IMR-90 (cell line): ENCODE results near the gene TEAD4. TPM values are rescaled to one million over a fixed set of nuclear protein-coding genes. Genes with fewer than 3 reads are reported as not detected.

Experiments
- ATAC-seq: fragments of 200-7000 bp; cut with Tn5 transposase; 2 replicates; pipeline ENCODE4 v1.9.1; 2020; ENCODE audit warnings: low read depth, mild to moderate bottlenecking, moderate library complexity
- BruUV-seq: library from RNA; stranded (reverse); fragments of 400-500 nt; replicated peaks from 2 replicates; lab custom pipeline; 2021; lab: Mats Ljungman, UMichigan
- CTCF ChIA-PET: fragments of 300-600 bp; formaldehyde crosslinking; extraction: SDS; loops from one replicate; lab custom pipeline; 2021; ENCODE audit warnings: antibody characterized with exemption; lab: Yijun Ruan, JAX
- POLR2A ChIA-PET: fragments of 300-600 bp; sonication (Branson Sonifier 250); formaldehyde crosslinking; loops from one replicate; lab custom pipeline; 2022; ENCODE audit warnings: antibody characterized with exemption; ENCODE audit not compliant: unreplicated experiment; lab: Charles Lee
- DNase-seq: peaks from one replicate; pipeline ENCODE4 v3.0.0; 2013
- H2AFZ ChIP-seq: replicated peaks from 2 replicates; pipeline ENCODE3; 2013; ENCODE audit warnings: low read length, mild to moderate bottlenecking; ENCODE audit not compliant: poor library complexity
- H2AK5ac ChIP-seq: 2 replicates; pipeline ENCODE4 v1.6.1; 2013; ENCODE audit warnings: low read depth, low read length, inconsistent platforms
- H2AK9ac ChIP-seq: replicated peaks from 2 replicates; pipeline ENCODE3; 2013; ENCODE audit warnings: mild to moderate bottlenecking, low read depth, low read length, moderate library complexity; ENCODE audit not compliant: poor library complexity
- H2BK120ac ChIP-seq: 2 replicates; pipeline ENCODE4 v1.6.1; 2013; ENCODE audit warnings: low read depth, low read length, inconsistent platforms
- H2BK15ac ChIP-seq: 3 replicates; pipeline ENCODE4 v1.6.1; 2013; ENCODE audit warnings: low read depth, low read length, inconsistent platforms
- H2BK20ac ChIP-seq: 2 replicates; pipeline ENCODE4 v1.6.1; 2013; ENCODE audit warnings: low read depth, mild to moderate bottlenecking, inconsistent platforms, low read length, moderate library complexity
- H2BK5ac ChIP-seq: 2 replicates; pipeline ENCODE4 v1.6.1; 2013; ENCODE audit warnings: mild to moderate bottlenecking, low read depth, low read length, inconsistent platforms; ENCODE audit not compliant: poor library complexity, severe bottlenecking
- H3K14ac ChIP-seq: replicated peaks from 2 replicates; pipeline ENCODE4 v1.6.1; 2013; ENCODE audit warnings: low read depth, low read length, inconsistent platforms
- H3K18ac ChIP-seq: 2 replicates; pipeline ENCODE4 v1.6.1; 2013; ENCODE audit warnings: low read depth, low read length, control low read depth
- H3K23ac ChIP-seq: 2 replicates; pipeline ENCODE4 v1.6.1; 2013; ENCODE audit warnings: low read depth, low read length, inconsistent platforms
- H3K27ac ChIP-seq: 2 replicates; pipeline ENCODE4 v1.5.1; 2013; ENCODE audit warnings: mild to moderate bottlenecking, control low read depth, low read length; ENCODE audit not compliant: insufficient read depth
- H3K27me3 ChIP-seq: 2 replicates; pipeline ENCODE4 v1.6.1; 2013; ENCODE audit warnings: low read length; ENCODE audit not compliant: control insufficient read depth, insufficient read depth
- H3K36me3 ChIP-seq: 2 replicates; pipeline ENCODE4 v1.6.1; 2013; ENCODE audit warnings: low read length, mixed read lengths; ENCODE audit not compliant: control insufficient read depth, insufficient read depth
- H3K4ac ChIP-seq: 2 replicates; pipeline ENCODE4 v1.6.1; 2013; ENCODE audit warnings: low read depth, low read length, inconsistent platforms
- H3K4me1 ChIP-seq: 2 replicates; pipeline ENCODE4 v1.6.1; 2013; ENCODE audit warnings: low read length, mixed read lengths; ENCODE audit not compliant: control insufficient read depth, insufficient read depth
- H3K4me2 ChIP-seq: 2 replicates; pipeline ENCODE4 v1.6.1; 2013; ENCODE audit warnings: low read depth, mild to moderate bottlenecking, control low read depth, low read length, moderate library complexity
- H3K4me3 ChIP-seq: 2 replicates; pipeline ENCODE4 v1.5.1; 2013; ENCODE audit warnings: low read depth, mild to moderate bottlenecking, control low read depth, low read length, moderate library complexity; ENCODE audit not compliant: insufficient read depth
- H3K56ac ChIP-seq: 2 replicates; pipeline ENCODE4 v1.6.1; 2013; ENCODE audit warnings: low read length, inconsistent platforms; ENCODE audit not compliant: insufficient read depth; ENCODE audit errors: extremely low read depth
- H3K79me1 ChIP-seq, 2 experiments: 2 replicates each; pipeline ENCODE4 v1.6.1; 2013; ENCODE audit warnings: low read length in 2 of 2, inconsistent platforms in 1 of 2, low read depth in 1 of 2
- H3K9ac ChIP-seq: 2 replicates; pipeline ENCODE4 v1.6.1; 2013; ENCODE audit warnings: low read depth, low read length, control low read depth
- H3K9me1 ChIP-seq: 2 replicates; pipeline ENCODE4 v1.6.1; 2013; ENCODE audit warnings: low read length, inconsistent platforms; ENCODE audit not compliant: insufficient read depth
- H3K9me3 ChIP-seq: 2 replicates; pipeline ENCODE4 v1.6.1; 2013; ENCODE audit warnings: low read length; ENCODE audit not compliant: control insufficient read depth, insufficient read depth
- H4K20me1 ChIP-seq: 2 replicates; pipeline ENCODE4 v1.6.1; 2013; ENCODE audit warnings: low read length, inconsistent platforms; ENCODE audit not compliant: insufficient read depth
- H4K5ac ChIP-seq: 2 replicates; pipeline ENCODE4 v1.6.1; 2013; ENCODE audit warnings: mild to moderate bottlenecking, low read depth, low read length, control low read depth
- H4K8ac ChIP-seq, 2 experiments: 2 replicates each; pipeline ENCODE4 v1.6.1; 2013; ENCODE audit warnings: low read depth in 2 of 2, low read length in 2 of 2, control low read depth in 1 of 2, inconsistent platforms in 1 of 2
- H4K91ac ChIP-seq: 2 replicates; pipeline ENCODE4 v1.6.1; 2013; ENCODE audit warnings: low read depth, low read length, inconsistent platforms; ENCODE audit not compliant: insufficient read depth
- BHLHE40 ChIP-seq: fragments of 150-350 bp; IDR thresholded peaks from 2 replicates; pipeline ENCODE4 v1.6.1; 2016; ENCODE audit warnings: mild to moderate bottlenecking, low read depth, low read length
- FOS ChIP-seq: fragments of 150-350 bp; IDR thresholded peaks from 2 replicates; pipeline ENCODE4 v1.6.1; 2016; ENCODE audit warnings: low read depth, low read length
- MAFK ChIP-seq: IDR thresholded peaks from 2 replicates; pipeline ENCODE4 v1.6.1; 2012; ENCODE audit warnings: low read depth, low read length, improper control_type of control experiment
- POLR2A ChIP-seq: IDR thresholded peaks from 2 replicates; pipeline ENCODE4 v1.6.1; 2012; ENCODE audit warnings: mild to moderate bottlenecking, low read depth, low read length
- RAD21 ChIP-seq: IDR thresholded peaks from 2 replicates; pipeline ENCODE4 v1.6.1; 2012; ENCODE audit warnings: low read length, improper control_type of control experiment
- RCOR1 ChIP-seq: IDR thresholded peaks from 2 replicates; pipeline ENCODE4 v1.6.1; 2012; ENCODE audit warnings: mild to moderate bottlenecking, low read length, improper control_type of control experiment; ENCODE audit not compliant: insufficient replicate concordance
- SMC3 ChIP-seq: fragments of 150-350 bp; IDR thresholded peaks from 2 replicates; pipeline ENCODE4 v1.6.1; 2016; ENCODE audit warnings: low read depth, mild to moderate bottlenecking, antibody characterized with exemption, low read length, moderate library complexity
- WGBS, 2 experiments: methylation state at CpG; one replicate each; pipeline versions ENCODE4 v1.1.5 to v1.1.7; 2013; ENCODE audit warnings: missing lambda C conversion rate in 2 of 2; ENCODE audit not compliant: insufficient read length in 1 of 2; ENCODE audit errors: extremely low coverage in 2 of 2; 5-methylcytosine and 5-hydroxymethylcytosine counted together
- dilution Hi-C: fragments of 300-500 bp; cut with HindIII; formaldehyde crosslinking; loops from one replicate; pipeline ENCODE4 v1.14.3; 2018; ENCODE audit warnings: low sequenced_read_pairs; ENCODE audit not compliant: unreplicated experiment
- in situ Hi-C: fragments of 300-500 bp; cut with MboI; formaldehyde crosslinking; loops from 3 replicates; pipeline ENCODE4 v1.14.3; 2019; ENCODE audit warnings: low sequenced_read_pairs, inconsistent platforms, mixed read lengths
- intact Hi-C: fragments of 100-400 bp; cut with micrococcal nuclease; formaldehyde crosslinking; loops from 2 replicates; pipeline ENCODE4 v1.10.0; 2022
- polyA plus RNA-seq, 3 experiments: library from polyadenylated mRNA; depleted of rRNA; stranded (reverse); fragments of >200 nt; gene quantifications; 2 replicates each; pipeline ENCODE4 v1.2.3, GENCODE V29; 2012; ENCODE audit warnings: low replicate concordance in 1 of 3
- total RNA-seq: library from RNA; depleted of rRNA; stranded (reverse); fragments of >200 nt; gene quantifications from 2 replicates; pipeline ENCODE4 v1.2.3, GENCODE V29; 2012
- TF ChIP-seq, protein P1 (sequence below): fragments of 150-350 bp; IDR thresholded peaks from 2 replicates; pipeline ENCODE4 v1.6.1; 2017; ENCODE audit warnings: mild to moderate bottlenecking, antibody characterized with exemption, low read length, low read depth
- TF ChIP-seq, protein P2 (sequence below): fragments of 150-350 bp; IDR thresholded peaks from 2 replicates; pipeline ENCODE4 v1.6.1; 2016; ENCODE audit warnings: low read depth, mild to moderate bottlenecking, low read length, moderate library complexity, borderline replicate concordance
- TF ChIP-seq, protein P3 (sequence below): conservative IDR thresholded peaks from 2 replicates; pipeline ENCODE4 v1.5.1; 2012; ENCODE audit warnings: mild to moderate bottlenecking, low read depth, low read length, improper control_type of control experiment

The TEAD4 gene
- total and polyA plus RNA-seq, 2 of the 4 experiments (the other 2 are of a cell fraction): 8.8 to 24.9 TPM

DNA sequence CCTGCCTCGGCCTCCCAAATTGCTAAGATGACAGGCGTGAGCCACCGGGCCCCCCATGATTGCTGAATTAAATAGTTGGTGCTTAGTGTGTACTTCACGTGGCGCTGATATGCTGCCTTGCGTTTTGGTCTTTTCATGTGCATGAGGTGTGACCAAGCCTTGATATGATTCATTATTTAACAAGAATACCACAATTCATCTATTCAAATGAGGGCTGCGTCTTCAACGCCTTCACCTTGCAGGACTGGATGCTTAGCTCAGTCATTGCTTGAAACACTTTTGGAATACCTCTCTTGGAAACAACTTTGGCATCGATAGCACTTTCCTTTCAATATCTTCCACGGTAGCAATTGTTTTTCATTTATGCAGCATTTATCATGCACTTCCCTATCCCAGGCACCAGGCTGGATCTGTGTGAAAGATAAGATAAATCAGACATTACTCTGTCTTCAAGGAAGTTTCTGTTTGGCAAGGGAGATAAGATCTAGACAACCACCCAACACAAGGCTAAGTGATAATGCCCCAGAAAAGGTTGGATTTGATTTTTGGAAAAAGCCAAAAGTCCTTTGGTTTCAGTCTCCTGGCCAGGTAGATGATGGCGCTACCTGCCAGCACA is 1.3 kb upstream of the TEAD4 start:
- Histone ChIP-seq H2BK15ac (peak overlapping the region; percentile 71; the same call in 2 of the 3 replicates), H3K4me3 (peak overlapping the region; percentile 73), H3K4me1 (peaks cover 15% of the 10 kb centered on the region), H4K91ac (peak overlapping the region; percentile 34), H3K4me2 (peak overlapping the region; percentile 82), H3K27me3 (no peaks in the 10 kb centered on the region), H3K9me3 (no peaks in the 10 kb centered on the region), H3K9me1 (peaks cover 22% of the 10 kb centered on the region), H3K79me1 (peaks cover 6 to 44% of the 10 kb centered on the region in 2 experiments; a peak in 3 of 4 replicates), H4K20me1 (peaks cover 20% of the 10 kb centered on the region), H3K23ac (peak overlapping the region; percentile 85), H3K27ac (peak overlapping the region; percentile 79), H2AK5ac (peak overlapping the region; percentile 59), H3K4ac (peak overlapping the region; percentile 74), H2AK9ac (peak overlapping the region; percentile 75), H3K14ac (peak overlapping the region; percentile 95), H3K56ac (peak overlapping the region; percentile 51), H3K36me3 (no peaks in the 10 kb centered on the region), H2BK120ac (peak overlapping the region; percentile 48), H2BK20ac (no peak overlapping the region), H2AFZ (peak overlapping the region; percentile 92), H4K8ac (peak overlapping the region; percentile 74 to 91), H3K9ac (peak overlapping the region; percentile 91), H4K5ac (peak overlapping the region; percentile 55; the same call in 1 of the 2 replicates), H2BK5ac (peak overlapping the region; percentile 67), H3K18ac (0 out of 2 replicates have a peak overlapping the region, but pooled peaks have one; percentile 50)
- CTCF ChIA-PET: no interaction called here
- TF ChIP-seq, protein P1, sequence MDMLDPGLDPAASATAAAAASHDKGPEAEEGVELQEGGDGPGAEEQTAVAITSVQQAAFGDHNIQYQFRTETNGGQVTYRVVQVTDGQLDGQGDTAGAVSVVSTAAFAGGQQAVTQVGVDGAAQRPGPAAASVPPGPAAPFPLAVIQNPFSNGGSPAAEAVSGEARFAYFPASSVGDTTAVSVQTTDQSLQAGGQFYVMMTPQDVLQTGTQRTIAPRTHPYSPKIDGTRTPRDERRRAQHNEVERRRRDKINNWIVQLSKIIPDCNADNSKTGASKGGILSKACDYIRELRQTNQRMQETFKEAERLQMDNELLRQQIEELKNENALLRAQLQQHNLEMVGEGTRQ: no peak
- TF ChIP-seq FOS (no peak), RAD21 (no peak), BHLHE40 (no peak), SMC3 (no peak), MAFK (no peak), POLR2A (no peak), RCOR1 (no peak)
- TF ChIP-seq, protein P2, sequence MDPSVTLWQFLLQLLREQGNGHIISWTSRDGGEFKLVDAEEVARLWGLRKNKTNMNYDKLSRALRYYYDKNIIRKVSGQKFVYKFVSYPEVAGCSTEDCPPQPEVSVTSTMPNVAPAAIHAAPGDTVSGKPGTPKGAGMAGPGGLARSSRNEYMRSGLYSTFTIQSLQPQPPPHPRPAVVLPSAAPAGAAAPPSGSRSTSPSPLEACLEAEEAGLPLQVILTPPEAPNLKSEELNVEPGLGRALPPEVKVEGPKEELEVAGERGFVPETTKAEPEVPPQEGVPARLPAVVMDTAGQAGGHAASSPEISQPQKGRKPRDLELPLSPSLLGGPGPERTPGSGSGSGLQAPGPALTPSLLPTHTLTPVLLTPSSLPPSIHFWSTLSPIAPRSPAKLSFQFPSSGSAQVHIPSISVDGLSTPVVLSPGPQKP: no peak
- TF ChIP-seq, protein P3, sequence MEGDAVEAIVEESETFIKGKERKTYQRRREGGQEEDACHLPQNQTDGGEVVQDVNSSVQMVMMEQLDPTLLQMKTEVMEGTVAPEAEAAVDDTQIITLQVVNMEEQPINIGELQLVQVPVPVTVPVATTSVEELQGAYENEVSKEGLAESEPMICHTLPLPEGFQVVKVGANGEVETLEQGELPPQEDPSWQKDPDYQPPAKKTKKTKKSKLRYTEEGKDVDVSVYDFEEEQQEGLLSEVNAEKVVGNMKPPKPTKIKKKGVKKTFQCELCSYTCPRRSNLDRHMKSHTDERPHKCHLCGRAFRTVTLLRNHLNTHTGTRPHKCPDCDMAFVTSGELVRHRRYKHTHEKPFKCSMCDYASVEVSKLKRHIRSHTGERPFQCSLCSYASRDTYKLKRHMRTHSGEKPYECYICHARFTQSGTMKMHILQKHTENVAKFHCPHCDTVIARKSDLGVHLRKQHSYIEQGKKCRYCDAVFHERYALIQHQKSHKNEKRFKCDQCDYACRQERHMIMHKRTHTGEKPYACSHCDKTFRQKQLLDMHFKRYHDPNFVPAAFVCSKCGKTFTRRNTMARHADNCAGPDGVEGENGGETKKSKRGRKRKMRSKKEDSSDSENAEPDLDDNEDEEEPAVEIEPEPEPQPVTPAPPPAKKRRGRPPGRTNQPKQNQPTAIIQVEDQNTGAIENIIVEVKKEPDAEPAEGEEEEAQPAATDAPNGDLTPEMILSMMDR: no peak
- ATAC-seq: no peak
- dilution Hi-C loops: no loop called here
- no peak for DNase-seq
- intact Hi-C loops: loop anchor here (2.0 kb wide), 1 partner anchor 77 kb away; no protein-coding TSS in a partner anchor
- WGBS, 2 experiments: 48% methylated on average over 3 of the region's 11 CpGs; no CpG with 5 or more reads in 1 of the 2 experiments
- in situ Hi-C loops: no loop called here
- POLR2A ChIA-PET: no interaction called here
- no TSS peak for BruUV-seq
